ENCODE data around the gene DPEP3.
"Not testable (repeated sequence)": the region's sequence is repeated elsewhere in the genome, so short reads cannot be mapped to it uniquely, and the experiment has no call there.

Gene DPEP3

DNA sequence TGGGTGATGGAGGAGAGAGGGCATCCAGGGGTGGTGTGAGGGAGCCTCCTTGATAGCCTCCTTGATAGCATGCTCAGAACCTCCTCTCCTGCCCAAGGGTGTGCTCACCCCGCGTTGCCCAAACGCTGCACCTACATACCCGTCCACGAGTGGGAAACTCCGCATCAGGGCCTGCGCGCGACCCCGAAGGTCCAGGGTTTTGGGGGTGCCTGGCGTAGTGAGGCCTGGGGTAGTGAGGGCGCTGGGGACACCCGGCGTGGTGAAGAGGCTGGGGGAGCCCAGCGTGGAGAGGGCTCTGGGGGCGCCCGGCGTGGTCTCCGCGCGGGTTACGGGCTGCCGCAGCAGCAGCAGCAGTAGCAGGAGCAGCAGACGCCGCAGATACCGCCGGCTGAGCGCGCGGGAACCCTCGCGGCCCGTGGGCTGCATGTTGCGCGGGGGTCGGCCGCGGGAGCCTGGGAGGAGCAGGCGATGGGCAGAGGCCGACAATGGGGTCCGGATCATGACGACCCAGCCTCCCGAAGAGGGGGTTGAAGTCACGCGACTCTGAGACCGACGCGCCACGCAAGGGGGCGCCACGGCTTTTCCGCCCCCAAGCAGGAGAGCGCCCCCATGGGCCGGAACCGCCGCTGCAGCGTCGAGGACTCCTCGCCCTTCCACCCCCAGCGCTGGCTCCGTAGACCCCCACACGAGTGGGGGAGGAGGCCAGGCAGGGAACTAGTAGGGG is at the start of gene DPEP3:
TSS of gene DPEP3 (minus strand) at position 545 of the 724 bp plus-strand sequence. CDS start at position 426, 119 bp downstream.
- DNase-seq, result peak; percentile 11

DNA sequence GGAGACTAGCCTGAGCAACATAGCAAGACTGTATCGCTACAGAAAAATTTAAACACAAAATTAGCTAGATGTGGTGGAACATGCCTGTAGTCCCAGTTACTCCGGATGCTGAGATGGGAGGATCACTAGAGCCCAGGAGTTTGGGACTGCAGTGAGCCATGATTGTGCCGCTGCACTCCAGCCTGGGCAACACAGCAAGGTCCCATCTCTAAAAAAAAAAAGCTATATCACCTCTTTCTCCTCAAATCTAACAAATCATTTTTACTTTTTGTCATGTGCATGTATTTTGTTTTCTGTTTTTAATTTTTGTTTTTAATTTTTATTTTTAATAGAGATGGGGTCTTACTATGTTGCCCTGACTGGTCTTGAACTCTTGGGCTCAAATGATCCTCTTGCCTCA is 48.7 kb upstream of the DPEP3 start:
- DNase-seq, result no peak

DNA sequence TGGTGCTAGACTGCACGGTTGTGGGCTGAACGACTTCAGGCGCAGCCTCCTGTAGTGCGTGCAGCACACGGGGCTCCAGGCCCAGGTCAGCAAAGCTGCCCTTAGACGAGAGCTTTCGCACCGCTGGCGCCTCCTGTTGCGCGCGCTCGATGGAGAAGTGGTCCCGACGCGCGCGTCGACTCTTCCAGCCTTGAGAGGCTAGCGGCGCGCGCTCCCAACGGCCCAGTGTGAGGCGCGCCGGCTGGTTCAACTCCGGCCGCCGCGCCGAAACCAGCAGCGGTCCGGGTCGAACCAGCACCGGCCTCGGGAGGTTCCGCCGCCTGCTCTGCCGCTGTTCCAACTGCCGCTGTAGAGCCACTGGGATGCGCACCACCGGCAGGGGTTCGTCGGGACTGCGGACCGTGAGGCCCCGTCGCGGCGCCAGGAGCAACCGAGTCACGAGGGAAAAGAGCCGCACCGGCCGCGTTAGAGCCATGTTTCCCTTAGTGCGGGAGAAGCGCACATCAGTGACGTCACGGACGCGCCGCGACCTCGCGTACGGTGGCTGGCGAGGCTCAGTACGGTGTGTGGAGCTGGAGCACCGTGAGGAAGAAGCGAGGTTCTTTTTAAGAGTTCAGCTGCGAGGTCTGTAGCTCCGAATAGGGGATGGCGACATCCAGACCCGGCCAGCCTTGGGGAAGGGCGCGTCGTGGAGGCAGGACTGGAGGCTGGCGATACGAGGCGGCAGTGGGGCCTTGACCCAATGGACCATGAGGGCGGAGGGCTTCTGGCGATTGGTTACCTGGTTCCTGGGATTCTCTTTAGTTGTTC is 42.6 kb upstream of the DPEP3 start, which contains the start of the genes DDX28 and DUS2:
TSS of gene DDX28 (minus strand) at position 505 of the 810 bp plus-strand sequence. CDS start at position 475, 30 bp downstream.
TSS of gene DUS2 (plus strand) at position 557 of the 810 bp plus-strand sequence. CDS start 14,740 bp downstream, outside the sequence.
- peak; percentile 96 for DNase-seq

DNA sequence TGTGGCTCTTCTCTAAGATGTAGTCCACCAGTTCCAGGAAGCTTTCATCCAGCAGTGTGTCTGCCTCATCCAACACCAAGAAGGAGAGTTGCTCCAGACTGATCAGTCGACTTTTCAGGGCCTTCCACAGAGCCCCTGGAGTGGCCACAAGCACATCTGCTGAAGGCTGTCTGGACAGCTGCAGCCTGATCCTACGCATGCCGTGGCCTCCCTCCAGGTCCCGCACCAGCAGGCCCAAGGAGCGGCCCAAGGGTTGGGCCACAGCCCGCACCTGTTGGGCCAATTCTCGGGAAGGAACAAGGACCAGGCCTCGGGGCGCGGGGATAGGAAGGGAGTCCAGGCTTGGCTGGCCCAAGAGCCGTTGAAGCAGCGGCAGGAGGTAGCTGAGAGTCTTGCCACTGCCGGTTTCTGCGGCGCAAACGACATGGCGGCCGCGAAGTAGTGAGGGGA is 42.0 kb upstream of the DPEP3 start:
- no peak for DNase-seq

- DNase-seq, result no peak
These were observed 41.2 kb upstream of the DPEP3 start for GRCh38 chr16:68021490-68021889.

DNA sequence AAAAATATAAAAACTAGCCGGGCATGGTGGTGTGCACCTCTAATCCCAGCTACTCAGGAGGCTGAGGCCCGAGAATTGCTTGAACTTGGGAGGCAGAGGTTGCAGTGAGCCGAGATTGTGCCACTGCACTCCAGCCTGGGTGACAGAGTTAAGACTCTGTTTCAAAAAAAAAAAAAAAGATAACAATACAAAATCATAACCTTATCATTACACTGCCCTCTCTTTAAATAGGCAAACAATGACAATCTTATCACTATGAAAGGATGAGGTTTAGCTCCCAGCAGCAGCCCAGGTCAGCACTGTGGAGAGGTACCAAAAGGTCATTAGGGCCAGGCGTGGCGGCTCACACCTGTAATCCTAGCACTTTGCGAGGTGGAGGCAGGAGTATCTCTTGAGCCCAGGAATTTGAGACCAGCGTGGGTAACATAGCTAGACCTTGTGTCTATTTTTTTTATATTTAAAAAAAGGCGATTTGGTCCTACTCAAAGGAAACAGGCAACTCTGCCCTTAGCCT is 38.9 kb upstream of the DPEP3 start:
- DNase-seq, result no peak

- no peak for DNase-seq
These were observed 35.4 kb upstream of the DPEP3 start, which contains the start of gene DPEP2NB for GRCh38 chr16:68015681-68016080. DPEP2NB (minus strand) TSS chr16:68015911; CDS start chr16:68015770, 141 bp downstream.

DNA sequence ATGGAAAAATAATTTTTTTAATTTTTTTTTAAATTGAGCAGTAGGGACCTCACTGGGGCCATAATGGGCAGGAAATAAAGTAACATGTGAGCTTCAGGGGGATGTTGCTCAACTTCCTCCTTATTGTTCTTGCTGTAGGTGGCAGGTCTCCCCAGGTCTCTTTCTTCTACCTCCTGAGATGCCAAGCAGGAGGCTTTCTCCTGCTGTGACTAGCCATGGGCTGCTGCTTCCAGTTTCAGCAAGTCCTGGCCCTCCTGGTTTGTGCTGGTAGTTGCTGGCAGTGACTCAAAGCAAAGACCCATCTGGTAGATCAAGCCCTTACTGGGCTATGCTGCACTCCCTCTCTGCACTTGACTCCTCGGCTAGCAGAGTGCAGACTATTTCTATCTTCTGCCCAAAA is 33.1 kb upstream of the DPEP3 start:
- no peak for DNase-seq

DNA sequence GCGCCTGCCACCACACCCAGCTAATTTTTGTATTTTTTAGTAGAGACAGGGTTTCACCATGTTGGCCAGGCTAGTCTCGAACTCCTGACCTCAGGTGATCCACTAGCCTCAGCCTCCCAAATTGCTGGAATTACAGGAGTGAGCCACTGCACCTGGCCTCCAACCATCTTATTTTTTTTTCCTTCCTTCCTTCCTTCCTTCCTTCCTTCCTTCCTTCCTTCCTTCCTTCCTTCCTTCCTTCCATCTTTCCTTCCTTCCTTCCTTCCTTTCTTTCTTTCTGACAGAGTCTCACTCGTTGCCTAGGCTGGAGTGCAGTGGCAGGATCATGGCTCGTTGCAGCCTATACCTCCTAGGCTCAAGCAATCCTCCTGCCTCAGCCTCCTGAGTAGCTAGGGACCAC is 29.6 kb upstream of the DPEP3 start:
- not testable (repeated sequence) for DNase-seq

GRCh38 chr16:68009157-68009735 is 28.9 kb upstream of the DPEP3 start:
- DNase-seq, result no peak

- DNase-seq, result peak; percentile 88
These were observed 25.5 kb upstream of the DPEP3 start for GRCh38 chr16:68005786-68006286.

DNA sequence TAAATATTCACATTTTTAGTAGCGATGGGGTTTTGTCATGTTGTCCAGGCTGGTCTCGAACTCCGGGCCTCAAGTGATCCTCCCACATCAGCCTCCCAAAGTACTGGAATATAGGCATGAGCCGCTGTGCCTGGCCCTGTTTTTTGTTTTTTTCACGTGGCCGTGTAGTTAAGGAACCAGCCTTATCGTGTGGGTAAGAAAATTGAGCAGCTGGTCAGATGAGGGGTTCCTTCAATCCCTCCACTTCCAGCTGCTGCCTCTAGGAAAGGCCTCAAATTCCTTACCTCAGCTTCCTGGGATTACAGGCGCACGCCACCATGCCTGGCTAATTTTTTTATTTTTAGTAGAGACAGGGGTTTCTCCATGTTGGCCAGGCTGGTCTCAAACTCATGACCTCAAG is 24.9 kb upstream of the DPEP3 start:
- DNase-seq, result no peak

- DNase-seq, result no peak
These were observed 22.7 kb upstream of the DPEP3 start for GRCh38 chr16:68003031-68003430.

GRCh38 chr16:68000450-68000849 is 20.2 kb upstream of the DPEP3 start:
- no peak for DNase-seq

DNA sequence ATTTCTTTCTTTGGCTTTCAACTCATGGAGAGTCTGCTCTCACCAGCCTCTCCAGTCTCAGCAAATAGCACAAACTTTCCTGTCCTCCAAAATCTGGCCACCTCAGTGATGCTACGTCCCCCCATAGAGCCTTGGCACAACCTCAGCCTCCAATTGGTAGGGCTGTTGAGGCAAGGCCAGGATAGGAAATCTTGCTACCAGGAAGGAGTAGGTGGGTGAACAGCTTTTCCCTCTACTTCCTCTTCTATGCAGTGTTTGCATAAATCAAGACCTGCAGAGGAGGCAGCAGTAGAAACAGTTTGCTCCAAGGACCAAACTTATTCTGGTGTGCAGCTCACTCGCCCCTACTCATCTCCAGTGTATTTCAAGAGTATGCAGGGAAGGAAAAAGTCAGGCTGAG is 19.7 kb upstream of the DPEP3 start:
- DNase-seq, result peak; percentile 42

GRCh38 chr16:67998779-67999688 is 18.7 kb upstream of the DPEP3 start, which contains the start of gene DPEP2:
DPEP2 (minus strand) TSS chr16:67999484; CDS start chr16:67993212, 6,272 bp downstream.
- DNase-seq, result peak; percentile 82

GRCh38 chr16:67998231-67998778 is 18.0 kb upstream of the DPEP3 start:
- DNase-seq, result not testable (repeated sequence)

- no peak for DNase-seq
These were observed 16.4 kb upstream of the DPEP3 start for GRCh38 chr16:67996666-67997065.

- peak; percentile 63 for DNase-seq
These were observed 15.1 kb upstream of the DPEP3 start for GRCh38 chr16:67995423-67995822.

DNA sequence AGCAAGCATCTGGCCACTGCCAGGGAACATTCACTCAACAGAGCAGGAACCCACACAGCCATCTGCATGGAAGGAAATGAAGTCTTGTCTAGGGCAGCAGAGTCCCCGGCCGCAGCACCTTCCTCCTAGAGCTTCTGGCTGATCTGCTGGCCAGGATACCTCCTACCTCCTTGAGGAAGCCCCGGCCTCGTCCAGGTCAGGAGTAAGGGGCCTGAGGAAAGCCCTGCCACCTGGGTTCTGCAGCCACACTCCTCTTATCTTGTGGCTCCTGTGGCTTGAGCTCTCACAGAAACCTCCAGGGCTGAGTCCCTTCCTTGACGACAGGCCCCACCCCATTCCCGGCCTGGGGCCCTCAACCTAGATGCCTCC is 13.7 kb upstream of the DPEP3 start:
- not testable (repeated sequence) for DNase-seq
